Sigmoid colon (tissue), 7 donors: ENCODE measurements around the gene SLC38A4. TPM values are rescaled to one million over a fixed set of nuclear protein-coding genes. Genes with fewer than 3 reads are reported as not detected.

Experiments
- DNase-seq: peaks from one replicate; pipeline ENCODE4 v3.0.0-alpha.2; 2019
- H3K27ac ChIP-seq, 4 donors: fragments of 200-600 bp; sonication (generic); one replicate each; pipeline ENCODE4 v1.5.1; 2016 to 2019; ENCODE audit warnings: mild to moderate bottlenecking in 1 of 4
- H3K27me3 ChIP-seq, 3 donors: fragments of 200-600 bp; sonication (generic); one replicate each; pipeline ENCODE4 v1.5.1; 2019; ENCODE audit warnings: mild to moderate bottlenecking in 1 of 3
- H3K36me3 ChIP-seq, 4 donors: fragments of 200-600 bp; sonication (generic); one replicate each; pipeline ENCODE4 v1.5.1; 2016 to 2019
- H3K4me1 ChIP-seq, 4 donors: fragments of 200-600 bp; sonication (generic); one replicate each; pipeline ENCODE4 v1.5.1; 2017 to 2019
- H3K4me3 ChIP-seq, 4 donors: fragments of 200-600 bp; sonication (generic); one replicate each; pipeline ENCODE4 v1.5.1; 2017 to 2019; ENCODE audit warnings: mild to moderate bottlenecking in 2 of 4, moderate library complexity in 1 of 4
- H3K9me3 ChIP-seq, 4 donors: fragments of 200-600 bp in 3 of 4; sonication (generic) in 3 of 4; one replicate each; pipeline versions ENCODE4 v1.5.1 to v1.6.1; 2013 to 2019
- CTCF ChIP-seq, 4 experiments: fragments of 450-650 bp in 3 of 4; fragments of 200-600 bp in 1 of 4; IDR thresholded peaks; one replicate each; pipeline ENCODE4 v1.5.1; 2016 to 2019; ENCODE audit warnings: antibody characterized with exemption in 4 of 4, mild to moderate bottlenecking in 3 of 4, moderate library complexity in 2 of 4
- EP300 ChIP-seq, 4 donors: sonication (generic); formaldehyde crosslinking; IDR thresholded peaks; one replicate each; pipeline ENCODE4 v1.6.1; 2017; ENCODE audit warnings: antibody characterized with exemption in 4 of 4
- POLR2A ChIP-seq, 2 donors: fragments of 450-650 bp; IDR thresholded peaks; one replicate each; pipeline ENCODE4 v1.6.1; 2016; ENCODE audit warnings: antibody characterized with exemption in 2 of 2, mild to moderate bottlenecking in 2 of 2, moderate library complexity in 2 of 2
- POLR2AphosphoS5 ChIP-seq, 4 donors: sonication (generic); formaldehyde crosslinking; IDR thresholded peaks; one replicate each; pipeline ENCODE4 v1.6.1; 2017; ENCODE audit warnings: antibody characterized with exemption in 4 of 4
- WGBS, 2 donors: extraction: QIAGEN DNeasy Blood & Tissue Kit; methylation state at CpG; one replicate each; pipeline ENCODE4 v1.1.7; 2013; 5-methylcytosine and 5-hydroxymethylcytosine counted together
- intact Hi-C: fragments of 100-400 bp; cut with DNase I; formaldehyde crosslinking; loops from one replicate; pipeline ENCODE4 v1.15.1; 2023
- polyA plus RNA-seq, 3 donors: library from polyadenylated mRNA; stranded (reverse); fragments of 200-250 nt; gene quantifications; one replicate each; pipeline ENCODE4 v1.2.3, GENCODE V29; 2013
- total RNA-seq, 4 donors: library from RNA; depleted of rRNA; stranded (reverse); fragments of >200 nt; gene quantifications; one replicate each; pipeline ENCODE4 v1.1.0, GENCODE V29; 2016
- donor health status: healthy with polysubstance abuse.
- donor health status: Bipolar disorder and iron deficiency.
- donor health status: healthy.

The SLC38A4 gene
- total and polyA plus RNA-seq, 7 donors, result 0.39 to 3.5 (median 0.68) TPM

GRCh38 chr12:46725332-46725731 is 100.5 kb downstream of the SLC38A4 start:
- Histone ChIP-seq H3K27me3 (no peaks in the 10 kb centered on the region), H3K4me1 (no peaks in the 10 kb centered on the region), H3K9me3 (no peaks in the 10 kb centered on the region), H3K4me3 (no peak overlapping the region), H3K27ac (no peak overlapping the region), H3K36me3 (no peaks in the 10 kb centered on the region)
- DNase-seq, result no peak
- TF ChIP-seq POLR2AphosphoS5 (IDR thresholded peaks at IDR 0.05) (no peak), POLR2A (IDR thresholded peaks at IDR 0.05) (no peak), EP300 (IDR thresholded peaks at IDR 0.05) (no peak), CTCF (IDR thresholded peaks at IDR 0.05) (no peak)
- WGBS, 2 donors, result 89 to 92% methylated on average over 2 of the region's 2 CpGs
- intact Hi-C loops, result no loop called here

- Histone ChIP-seq H3K36me3 (no peaks in the 10 kb centered on the region), H3K27me3 (no peaks in the 10 kb centered on the region), H3K27ac (no peak overlapping the region), H3K9me3 (no peaks in the 10 kb centered on the region), H3K4me3 (no peak overlapping the region), H3K4me1 (no peaks in the 10 kb centered on the region)
- 68 to 74% methylated on average over 3 of the region's 3 CpGs for WGBS, 2 donors
- DNase-seq, result no peak
- TF ChIP-seq CTCF (IDR thresholded peaks at IDR 0.05), result no peak
- no peak for TF ChIP-seq POLR2A (IDR thresholded peaks at IDR 0.05)
- TF ChIP-seq EP300 (IDR thresholded peaks at IDR 0.05), result no peak
- no peak for TF ChIP-seq POLR2AphosphoS5 (IDR thresholded peaks at IDR 0.05)
- intact Hi-C loops, result no loop called here
Observed at GRCh38 chr12:46723629-46724419, 102.0 kb downstream of the SLC38A4 start.

GRCh38 chr12:46722394-46723185 is 103.2 kb downstream of the SLC38A4 start:
- TF ChIP-seq POLR2AphosphoS5 (IDR thresholded peaks at IDR 0.05), result no peak
- TF ChIP-seq CTCF (IDR thresholded peaks at IDR 0.05), result no peak
- no peak for TF ChIP-seq POLR2A (IDR thresholded peaks at IDR 0.05)
- no peak for TF ChIP-seq EP300 (IDR thresholded peaks at IDR 0.05)
- no peak overlapping the region for H3K4me3 ChIP-seq
- H3K9me3 ChIP-seq, result no peaks in the 10 kb centered on the region
- intact Hi-C loops, result no loop called here
- no peaks in the 10 kb centered on the region for H3K36me3 ChIP-seq
- H3K27me3 ChIP-seq, result no peaks in the 10 kb centered on the region
- H3K4me1 ChIP-seq, result no peaks in the 10 kb centered on the region
- 77 to 81% methylated on average over 3 of the region's 3 CpGs for WGBS, 2 donors
- no peak overlapping the region for H3K27ac ChIP-seq
- DNase-seq, result no peak

GRCh38 chr12:46718495-46718894 is 107.3 kb downstream of the SLC38A4 start:
- TF ChIP-seq POLR2AphosphoS5 (IDR thresholded peaks at IDR 0.05), result no peak
- TF ChIP-seq POLR2A (IDR thresholded peaks at IDR 0.05), result no peak
- no peak for TF ChIP-seq EP300 (IDR thresholded peaks at IDR 0.05)
- no peak for TF ChIP-seq CTCF (IDR thresholded peaks at IDR 0.05)
- intact Hi-C loops, result no loop called here
- no peaks in the 10 kb centered on the region for H3K27me3 ChIP-seq
- no peak overlapping the region for H3K4me3 ChIP-seq
- H3K4me1 ChIP-seq, result no peaks in the 10 kb centered on the region
- no peaks in the 10 kb centered on the region for H3K36me3 ChIP-seq
- 94 to 96% methylated on average over 3 of the region's 3 CpGs for WGBS, 2 donors
- no peak overlapping the region for H3K27ac ChIP-seq
- DNase-seq, result no peak
- no peaks in the 10 kb centered on the region for H3K9me3 ChIP-seq
